Esophagus muscularis mucosa (tissue), 4 donors: ENCODE data around the gene KL.

Experiments used
- CTCF ChIP-seq, 3 experiments: fragments of 200-600 bp in 2 of 3; fragments of 450-650 bp in 1 of 3; sonication (generic) in 2 of 3; IDR thresholded peaks; one replicate each; pipeline ENCODE4 v1.5.1; 2017 to 2019; ENCODE audit warnings: antibody characterized with exemption in 3 of 3, mild to moderate bottlenecking in 2 of 3, moderate library complexity in 1 of 3
- EP300 ChIP-seq: sonication (generic); formaldehyde crosslinking; IDR thresholded peaks from one replicate; pipeline ENCODE4 v1.6.1; 2017; ENCODE audit warnings: antibody characterized with exemption
- POLR2A ChIP-seq: fragments of 450-650 bp; IDR thresholded peaks from one replicate; pipeline ENCODE4 v1.6.1; 2017; ENCODE audit warnings: antibody characterized with exemption, moderate library complexity, mild to moderate bottlenecking, low read depth
- POLR2AphosphoS5 ChIP-seq, 2 donors: sonication (generic); formaldehyde crosslinking; IDR thresholded peaks; one replicate each; pipeline ENCODE4 v1.6.1; 2017; ENCODE audit warnings: antibody characterized with exemption in 2 of 2

- TF ChIP-seq POLR2A (no peak), POLR2AphosphoS5 (IDR thresholded peaks at IDR 0.05) (no peak), CTCF (IDR thresholded peaks at IDR 0.05) (no peak), EP300 (no peak)
Observed at GRCh38 chr13:32977321-32977720, 38.9 kb upstream of the KL start.
